OCI-LY1 (cell line): ENCODE measurements around the gene DENND10.

Source experiments
- EZH2 ChIP-seq: fragments of 200-600 bp; sonication (generic), shearing (Covaris generic); IDR thresholded peaks from 2 replicates; pipeline ENCODE4 v1.8.0; 2017; ENCODE audit warnings: borderline replicate concordance, mixed run types, mild to moderate bottlenecking, antibody characterized with exemption, low read length, moderate library complexity, mixed read lengths
- TF ChIP-seq, protein P1 (sequence below): fragments of 200-600 bp; sonication (generic), shearing (Covaris generic); IDR thresholded peaks from 2 replicates; pipeline ENCODE4 v1.5.1; 2017; ENCODE audit warnings: mild to moderate bottlenecking, antibody characterized with exemption, low read length, moderate library complexity, mixed read lengths

DNA sequence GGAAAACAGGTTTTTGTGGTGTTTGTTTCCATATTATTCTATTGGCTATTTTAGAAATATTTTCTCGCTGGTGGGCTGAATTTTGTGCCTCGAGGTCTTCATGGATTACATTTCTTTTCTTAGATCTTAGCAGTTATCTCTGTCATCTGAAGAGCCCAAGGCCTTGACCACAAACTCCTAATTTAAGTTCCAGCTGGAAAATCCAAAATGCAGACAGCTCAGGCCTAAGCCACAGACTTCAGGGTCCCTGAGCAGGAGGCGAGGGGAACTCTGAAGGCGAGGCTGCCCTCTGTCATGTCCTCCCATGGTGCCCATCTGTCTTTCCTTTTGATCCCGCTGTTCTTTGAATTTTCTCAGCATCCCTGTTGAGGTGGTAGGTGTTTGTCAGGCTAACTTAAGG, 14.3 kb downstream of the DENND10 start:
- TF ChIP-seq, protein P1, sequence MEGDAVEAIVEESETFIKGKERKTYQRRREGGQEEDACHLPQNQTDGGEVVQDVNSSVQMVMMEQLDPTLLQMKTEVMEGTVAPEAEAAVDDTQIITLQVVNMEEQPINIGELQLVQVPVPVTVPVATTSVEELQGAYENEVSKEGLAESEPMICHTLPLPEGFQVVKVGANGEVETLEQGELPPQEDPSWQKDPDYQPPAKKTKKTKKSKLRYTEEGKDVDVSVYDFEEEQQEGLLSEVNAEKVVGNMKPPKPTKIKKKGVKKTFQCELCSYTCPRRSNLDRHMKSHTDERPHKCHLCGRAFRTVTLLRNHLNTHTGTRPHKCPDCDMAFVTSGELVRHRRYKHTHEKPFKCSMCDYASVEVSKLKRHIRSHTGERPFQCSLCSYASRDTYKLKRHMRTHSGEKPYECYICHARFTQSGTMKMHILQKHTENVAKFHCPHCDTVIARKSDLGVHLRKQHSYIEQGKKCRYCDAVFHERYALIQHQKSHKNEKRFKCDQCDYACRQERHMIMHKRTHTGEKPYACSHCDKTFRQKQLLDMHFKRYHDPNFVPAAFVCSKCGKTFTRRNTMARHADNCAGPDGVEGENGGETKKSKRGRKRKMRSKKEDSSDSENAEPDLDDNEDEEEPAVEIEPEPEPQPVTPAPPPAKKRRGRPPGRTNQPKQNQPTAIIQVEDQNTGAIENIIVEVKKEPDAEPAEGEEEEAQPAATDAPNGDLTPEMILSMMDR = no peak
- TF ChIP-seq EZH2 = no peak
